HPDE6-E6E7 (cell line): Measurements from ENCODE around the gene PITPNC1.
"Not testable (repeated sequence)": the region's sequence is repeated elsewhere in the genome, so short reads cannot be mapped to it uniquely, and the experiment has no call there.

Source experiments
- DNase-seq: peaks from one replicate; pipeline ENCODE4 v3.0.0; 2011; ENCODE audit warnings: missing footprints; ENCODE audit errors: extremely low spot score

PITPNC1 gene

DNA sequence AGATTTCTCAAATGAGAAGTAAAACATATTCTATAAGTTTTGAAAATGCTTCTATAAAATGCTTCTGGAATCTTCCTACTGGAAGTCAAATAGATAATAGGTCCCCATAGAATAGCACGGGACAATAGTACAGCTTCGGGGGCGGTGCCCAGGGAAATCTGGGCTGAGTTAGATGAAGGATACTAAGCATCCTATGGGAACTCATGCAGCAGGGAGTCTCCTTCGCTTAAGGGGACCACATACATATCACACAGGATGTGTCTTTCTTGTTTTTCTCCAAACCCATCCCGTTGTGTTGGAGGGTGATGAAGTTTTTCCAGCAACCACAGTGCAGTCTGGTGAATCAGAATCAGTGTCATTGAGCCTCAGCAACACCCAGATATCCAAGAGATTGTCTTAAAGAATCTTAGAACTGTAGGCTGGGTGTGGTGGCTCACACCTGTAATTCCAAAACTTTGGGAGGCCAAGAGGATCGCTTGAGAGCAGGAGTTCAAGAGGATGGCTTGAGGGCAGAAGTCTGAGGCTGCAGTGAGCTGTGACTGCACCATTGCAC lies 84.2 kb downstream of the PITPNC1 start:
- no peak for DNase-seq

DNA sequence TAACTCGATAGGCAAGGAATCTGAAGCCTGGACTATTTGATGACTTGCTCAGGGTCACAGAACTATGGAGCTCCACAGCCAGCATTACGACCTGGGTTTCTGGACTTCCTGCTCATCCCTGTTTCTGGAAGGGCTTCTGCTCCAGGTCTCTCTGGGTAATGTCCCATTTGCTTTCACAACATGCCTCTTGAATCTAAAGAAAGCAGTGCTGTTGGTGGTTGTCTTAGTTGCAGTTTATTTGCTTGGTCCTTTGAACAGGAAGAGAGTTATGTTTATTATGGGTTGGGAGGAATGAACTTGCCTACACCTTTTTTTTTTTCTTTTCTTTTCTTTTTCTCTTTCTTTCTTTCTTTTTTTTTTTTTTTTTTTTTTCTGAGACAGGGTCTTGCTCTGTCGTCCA lies 84.8 kb downstream of the PITPNC1 start:
- no peak for DNase-seq

DNA sequence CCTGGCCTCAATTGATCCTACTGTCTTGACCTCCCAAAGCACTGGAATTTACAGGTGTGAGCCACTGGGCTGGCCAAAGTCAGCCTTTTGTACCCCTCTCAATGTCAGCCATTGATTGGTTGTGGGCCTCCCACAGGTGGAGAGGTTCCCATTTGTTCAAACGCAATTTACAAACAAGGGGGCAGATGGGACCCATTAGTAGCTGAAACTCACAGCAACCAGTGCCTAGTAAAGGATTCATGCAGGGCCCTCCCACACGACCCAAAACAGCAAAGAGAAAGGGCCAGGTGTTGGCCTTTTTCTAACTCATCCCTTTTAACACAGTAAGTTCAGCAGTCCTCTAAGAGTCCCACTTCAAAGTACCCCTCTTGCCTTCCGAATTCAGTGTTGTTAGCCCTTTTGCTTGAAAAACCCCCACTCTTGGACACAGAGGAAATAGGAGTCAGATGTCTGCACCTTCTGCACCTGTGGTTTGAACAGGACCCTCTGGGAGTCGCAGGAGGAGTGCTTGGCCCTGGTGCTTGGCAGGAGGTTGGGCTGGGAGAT lies 89.2 kb downstream of the PITPNC1 start:
- no peak for DNase-seq

DNA sequence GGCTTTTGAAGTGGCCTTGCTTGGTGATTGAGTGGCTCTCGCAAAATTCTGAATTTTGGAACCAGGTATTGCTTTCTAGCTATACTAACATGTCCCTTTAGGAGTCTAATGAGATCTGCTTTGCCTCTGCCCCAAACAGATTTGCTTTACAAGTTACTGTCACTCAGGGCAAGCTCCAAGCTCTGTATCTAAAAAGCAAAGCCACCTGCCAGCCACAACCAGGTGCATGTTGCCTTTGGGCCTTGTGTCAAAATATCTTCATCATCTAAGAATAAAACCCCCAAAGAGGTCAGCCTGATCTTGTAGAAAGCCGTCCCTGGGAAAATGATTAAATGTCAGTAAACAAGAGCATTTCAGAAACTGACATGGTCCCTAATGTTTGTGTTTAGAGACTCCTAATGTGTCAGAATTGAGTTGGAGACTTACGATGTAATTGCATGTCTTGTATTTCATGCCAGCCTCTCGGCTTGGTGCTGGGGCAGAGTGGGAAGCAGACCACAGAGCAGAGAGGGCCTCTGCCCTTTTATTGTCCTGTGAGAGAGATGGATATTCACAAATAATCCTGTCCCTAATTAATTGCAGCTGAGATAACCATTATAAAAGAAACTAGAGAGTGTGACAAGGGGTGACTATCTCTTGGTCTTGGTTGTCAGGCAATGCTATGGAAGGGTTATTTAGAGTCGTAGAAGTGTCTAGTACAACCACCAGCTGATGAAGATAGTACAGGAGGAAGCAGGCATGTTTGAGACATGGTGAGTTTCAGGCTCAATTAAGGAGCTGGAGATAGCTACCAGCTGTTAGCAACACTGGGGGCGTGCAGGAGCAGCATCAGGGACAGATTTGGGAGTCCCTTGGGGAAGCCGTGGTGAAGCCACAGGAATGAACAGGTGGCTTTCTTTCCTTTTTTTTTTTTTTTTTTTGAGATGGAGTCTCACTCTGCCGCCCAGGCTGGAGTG lies 90.7 kb downstream of the PITPNC1 start:
- no peak for DNase-seq

DNA sequence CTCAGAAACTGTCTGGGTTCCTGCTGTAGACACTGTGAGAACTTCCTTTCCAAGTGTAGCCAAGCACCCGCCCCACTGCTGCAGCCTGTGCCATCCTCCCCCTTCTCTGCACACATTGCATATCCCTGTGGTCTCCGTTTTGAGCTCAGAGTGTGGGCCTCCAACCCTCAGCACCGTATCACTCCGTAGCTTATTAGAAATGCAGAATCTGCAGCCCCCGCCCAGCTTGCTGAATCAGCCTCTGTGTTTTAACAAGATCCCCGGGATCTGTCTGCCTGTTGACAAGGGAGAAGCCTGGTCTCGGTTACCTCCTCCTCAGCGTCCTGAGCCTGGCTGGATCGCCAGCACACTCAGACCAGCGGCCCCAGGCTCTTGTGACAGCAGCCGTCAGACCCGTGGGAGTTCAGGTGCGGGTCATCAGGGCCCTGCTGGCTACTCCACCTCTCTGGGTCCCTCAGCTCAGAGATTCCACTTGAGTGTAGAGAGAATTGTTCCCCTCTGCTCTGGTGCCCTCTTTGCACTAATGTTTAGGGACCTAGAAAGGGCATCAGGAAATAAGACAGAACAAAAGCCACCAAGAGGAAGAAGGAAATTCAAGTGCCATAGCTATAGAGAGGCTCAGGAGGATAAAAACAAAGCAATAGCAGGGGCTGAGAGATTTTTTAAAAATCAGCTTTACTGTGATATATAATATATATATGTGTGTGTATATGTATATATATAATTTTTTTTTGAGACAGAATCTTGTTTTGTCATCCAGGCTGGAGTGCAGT lies 92.3 kb downstream of the PITPNC1 start:
- DNase-seq, result no peak

DNA sequence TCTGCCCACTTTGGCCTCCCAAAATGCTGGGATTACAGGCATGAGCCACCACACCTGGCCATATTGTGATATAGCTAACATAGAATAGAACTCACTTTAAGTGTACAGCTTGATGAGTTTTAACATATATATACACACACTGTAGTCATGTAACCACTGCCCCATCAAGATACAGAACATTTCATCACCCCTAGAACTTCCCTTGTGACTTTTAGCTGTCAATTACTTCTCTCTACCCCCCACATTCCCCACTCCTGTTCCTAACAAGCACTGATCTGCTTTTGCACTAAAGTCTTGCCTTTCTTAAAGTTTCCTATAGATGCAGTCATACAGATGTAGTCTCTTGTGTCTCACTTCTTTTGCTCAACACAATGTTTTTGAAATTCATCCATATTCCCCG lies 93.1 kb downstream of the PITPNC1 start:
- no peak for DNase-seq

DNA sequence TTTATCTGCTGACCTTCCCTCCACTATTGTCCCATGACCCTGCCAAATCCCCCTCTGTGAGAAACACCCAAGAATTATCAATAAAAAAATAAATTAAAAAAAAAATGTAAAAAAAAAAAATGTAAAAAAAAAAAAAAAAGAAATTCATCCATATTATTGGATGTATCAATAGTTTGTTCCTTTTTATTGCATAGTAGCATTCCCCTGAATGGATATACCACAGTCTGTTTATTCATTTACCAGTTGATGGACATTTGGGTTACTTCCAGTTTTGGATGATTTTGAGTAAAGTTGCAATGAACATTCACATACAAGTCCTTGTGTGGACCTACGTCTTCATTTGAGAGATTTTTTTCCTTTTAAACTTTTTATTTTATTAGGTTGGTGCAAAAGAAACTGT lies 94.0 kb downstream of the PITPNC1 start:
- DNase-seq, result no peak

DNA sequence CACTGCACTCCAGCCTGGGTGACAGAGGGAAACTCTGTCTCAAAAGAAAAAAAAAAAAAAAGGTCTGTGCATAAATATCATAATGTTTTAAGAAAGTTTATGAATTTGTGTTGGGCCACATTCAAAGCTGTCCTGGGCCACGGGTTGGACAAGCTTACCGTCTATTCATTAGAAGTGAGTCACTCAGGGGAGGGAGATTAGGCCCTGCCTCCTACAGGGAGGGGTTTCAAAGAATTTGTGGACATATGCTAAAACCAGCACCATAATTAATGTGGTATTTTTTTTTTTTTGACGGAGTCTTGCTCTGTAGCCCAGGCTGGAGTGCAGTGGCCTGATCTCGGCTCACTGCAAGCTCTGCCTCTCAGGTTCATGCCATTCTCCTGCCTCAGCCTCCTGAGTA lies 95.5 kb downstream of the PITPNC1 start:
- DNase-seq, result not testable (repeated sequence)

DNA sequence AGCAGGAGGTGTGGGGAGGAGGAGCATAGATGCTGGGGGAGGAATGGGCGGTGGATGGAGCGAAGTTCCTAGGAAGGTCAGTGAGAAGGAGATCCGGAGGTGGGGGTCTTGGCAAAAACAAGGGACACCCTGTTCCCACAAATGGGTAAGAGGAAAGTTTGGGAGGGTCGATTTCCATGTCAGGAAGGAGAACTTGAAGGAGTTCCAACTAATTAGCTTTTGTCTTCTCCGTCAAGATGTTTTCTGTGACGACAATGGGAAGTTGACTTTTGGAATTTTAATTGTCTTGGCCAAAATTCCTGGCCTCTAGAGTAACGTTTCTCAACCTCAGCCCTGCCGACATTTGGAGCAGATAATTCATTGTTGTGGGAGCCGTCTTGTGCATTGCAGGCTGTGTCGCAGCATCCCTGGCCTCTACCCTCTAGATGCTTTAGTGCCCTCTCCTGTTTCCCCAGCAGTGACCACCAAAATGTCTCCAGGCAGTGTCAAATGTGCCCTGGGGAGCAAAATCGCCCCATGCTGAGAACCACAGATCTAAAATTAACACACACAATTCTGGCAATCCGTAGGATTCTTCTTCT lies 97.1 kb downstream of the PITPNC1 start:
- no peak for DNase-seq

DNA sequence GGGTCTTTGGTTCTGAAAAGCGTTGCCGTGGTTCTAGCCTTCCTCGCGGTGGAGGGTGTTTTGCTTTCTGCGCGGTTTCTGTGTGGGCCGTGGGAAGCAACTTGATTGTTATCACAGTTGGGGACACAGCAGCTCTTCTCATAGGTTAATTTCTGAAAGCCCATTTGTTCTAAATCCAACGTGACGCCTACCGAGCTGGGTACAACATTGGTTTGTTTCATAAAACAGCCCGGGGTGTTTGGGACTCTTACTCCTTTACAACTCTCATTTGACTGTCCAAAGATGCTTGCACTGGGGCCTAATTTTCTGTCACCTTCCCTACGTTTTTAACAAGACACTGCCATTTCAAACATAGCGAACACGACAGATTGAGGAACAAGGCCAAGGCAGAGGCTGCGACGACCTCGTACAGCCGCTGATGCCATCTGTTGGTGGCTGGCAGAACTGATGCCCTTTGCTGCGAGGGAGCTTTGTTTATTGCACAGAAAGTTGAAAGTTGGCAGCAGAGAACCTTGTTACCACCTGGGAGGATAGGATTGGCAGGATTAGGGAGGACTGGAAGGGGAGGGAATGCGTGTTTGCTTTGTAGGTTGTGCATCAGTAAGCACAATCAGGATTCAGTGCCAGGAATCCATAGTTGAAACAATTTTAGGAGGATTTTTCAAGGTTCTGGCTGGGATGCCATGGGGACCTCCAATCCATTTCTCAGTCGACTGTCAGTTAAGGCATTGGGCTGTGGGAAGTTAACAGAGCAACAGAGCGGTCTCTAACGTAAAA lies 98.3 kb downstream of the PITPNC1 start:
- peak; percentile 63 for DNase-seq

DNA sequence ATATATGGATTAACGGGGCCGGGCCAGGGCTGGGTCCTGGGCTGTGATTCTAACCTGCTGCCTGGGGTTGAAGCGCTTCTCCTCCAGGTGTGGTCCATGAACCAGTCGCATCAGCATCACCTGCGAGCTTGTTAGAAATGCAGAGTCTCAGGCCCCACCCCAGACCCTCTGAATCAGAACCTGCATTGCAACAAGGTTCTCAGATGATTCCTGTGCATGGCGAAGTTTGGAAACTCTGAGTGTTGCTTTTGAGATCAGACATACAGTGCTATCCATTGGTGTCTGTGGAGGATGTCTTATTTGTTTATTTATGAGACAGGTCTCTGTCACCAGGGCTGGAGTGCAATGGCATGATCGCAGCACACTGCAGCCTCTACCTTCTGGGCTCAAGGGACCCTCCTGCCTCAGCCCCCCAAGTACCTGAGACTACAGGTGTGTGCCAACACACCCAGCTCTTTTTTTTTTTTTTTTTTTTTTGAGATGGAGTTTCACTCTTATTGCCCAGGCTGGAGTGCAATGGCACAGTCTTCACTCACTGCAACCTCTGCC lies 99.8 kb downstream of the PITPNC1 start:
- DNase-seq, result no peak

DNA sequence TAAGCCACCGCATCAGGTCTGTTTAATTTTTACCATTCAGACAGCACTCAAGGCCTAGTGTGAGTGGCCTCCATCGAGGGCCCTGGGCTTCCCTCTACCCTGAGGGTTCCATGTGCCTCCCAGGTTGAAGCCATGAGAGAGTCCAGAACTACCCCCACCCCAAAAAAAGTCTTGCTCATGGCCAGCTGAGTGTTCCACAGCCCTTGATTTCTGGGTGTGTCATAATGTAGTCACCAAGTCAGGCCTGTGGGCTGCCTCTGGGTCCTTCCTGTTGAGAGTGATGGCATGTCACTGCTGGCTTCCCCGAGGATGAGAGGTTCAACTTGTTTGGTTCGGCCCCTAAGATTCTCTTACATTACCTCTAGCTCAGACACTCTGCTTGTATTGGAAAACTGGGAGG lies 100.6 kb downstream of the PITPNC1 start:
- peak; percentile 49 for DNase-seq

DNA sequence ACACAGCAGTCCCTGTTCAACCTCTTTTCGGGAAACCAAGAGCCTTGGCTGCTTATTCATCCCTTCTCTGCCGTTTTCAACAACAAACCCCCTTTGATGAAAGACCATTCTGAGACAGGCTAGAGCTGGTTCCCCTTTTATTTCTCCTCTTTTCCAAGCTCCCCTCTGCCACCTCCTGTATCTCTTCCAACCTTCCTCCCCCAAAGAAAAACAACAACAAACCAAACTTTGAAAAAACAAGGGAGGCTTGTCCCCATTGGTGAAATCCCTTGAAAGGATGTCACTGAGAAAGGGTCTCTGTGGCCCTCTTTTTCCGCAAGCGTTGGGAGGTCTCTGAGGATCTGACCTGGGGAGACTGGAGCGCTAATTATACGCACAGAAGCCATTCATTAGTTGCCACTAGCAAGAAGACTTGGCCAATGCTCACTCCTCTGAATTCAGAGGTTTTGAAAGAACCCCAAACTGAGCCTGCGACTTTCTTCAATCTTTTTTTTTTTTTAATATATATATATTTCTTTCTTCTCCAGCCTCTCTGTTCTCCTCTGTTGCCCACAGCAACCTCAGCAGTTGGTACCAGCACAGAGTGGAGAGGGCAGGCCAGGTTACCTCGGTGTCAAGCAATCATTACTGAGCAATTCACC lies 101.4 kb downstream of the PITPNC1 start:
- no peak for DNase-seq

DNA sequence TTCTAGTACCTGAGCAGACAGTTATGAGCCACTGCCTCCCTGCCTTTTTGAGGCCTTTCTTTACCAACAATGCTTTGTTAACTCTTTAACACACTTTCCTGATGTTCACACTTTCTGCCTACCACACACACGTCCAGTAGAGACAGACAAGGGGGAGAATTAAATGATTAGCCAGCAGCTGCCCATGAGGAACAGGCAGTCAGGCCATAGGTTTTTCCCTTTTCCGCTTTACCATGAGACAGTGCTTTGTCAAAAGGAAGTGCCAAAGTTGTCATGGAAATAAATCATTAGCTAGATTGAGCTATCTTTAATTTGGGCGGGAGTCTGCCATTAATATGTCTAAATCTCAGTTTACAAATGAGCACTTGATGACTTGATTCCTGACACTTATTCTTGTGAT lies 102.1 kb downstream of the PITPNC1 start:
- no peak for DNase-seq

DNA sequence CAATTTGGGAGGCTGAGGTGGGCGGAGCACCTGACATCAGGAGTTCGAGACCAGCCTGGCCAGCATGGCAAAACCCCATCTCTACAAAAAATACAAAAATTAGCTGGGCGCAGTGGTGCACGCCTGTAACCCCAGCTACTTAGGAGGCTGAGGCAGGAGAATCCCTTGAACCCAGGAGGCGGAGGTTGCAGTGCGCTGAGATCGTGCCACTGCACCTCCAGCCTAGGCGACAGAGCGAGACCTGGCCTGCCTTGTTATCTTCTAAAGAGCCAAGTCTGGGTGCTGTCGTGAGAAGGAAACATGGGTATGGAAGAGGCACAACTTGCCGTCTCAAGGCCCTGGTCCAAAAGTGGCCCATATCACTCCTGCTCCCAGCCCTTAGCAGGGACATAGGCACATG lies 103.9 kb downstream of the PITPNC1 start:
- DNase-seq, result not testable (repeated sequence)

DNA sequence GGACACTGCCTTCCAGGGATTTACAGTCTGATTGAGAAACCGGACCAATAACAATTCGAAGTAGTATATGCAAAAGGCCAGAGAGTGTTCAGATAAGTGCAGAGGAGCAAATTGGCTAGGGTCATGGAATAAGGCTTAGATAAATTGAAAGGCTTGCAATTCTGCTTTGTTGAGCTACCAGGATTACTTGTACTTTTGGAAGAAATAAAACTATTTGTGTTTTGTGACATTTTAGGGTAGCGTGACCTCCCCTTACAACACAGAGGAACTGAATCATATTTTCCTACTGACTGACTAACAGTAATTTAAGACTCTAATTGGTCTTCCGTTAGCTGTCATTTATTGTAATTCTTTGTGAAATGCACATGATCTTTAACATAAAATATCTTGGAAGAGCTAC lies 104.7 kb downstream of the PITPNC1 start:
- no peak for DNase-seq

DNA sequence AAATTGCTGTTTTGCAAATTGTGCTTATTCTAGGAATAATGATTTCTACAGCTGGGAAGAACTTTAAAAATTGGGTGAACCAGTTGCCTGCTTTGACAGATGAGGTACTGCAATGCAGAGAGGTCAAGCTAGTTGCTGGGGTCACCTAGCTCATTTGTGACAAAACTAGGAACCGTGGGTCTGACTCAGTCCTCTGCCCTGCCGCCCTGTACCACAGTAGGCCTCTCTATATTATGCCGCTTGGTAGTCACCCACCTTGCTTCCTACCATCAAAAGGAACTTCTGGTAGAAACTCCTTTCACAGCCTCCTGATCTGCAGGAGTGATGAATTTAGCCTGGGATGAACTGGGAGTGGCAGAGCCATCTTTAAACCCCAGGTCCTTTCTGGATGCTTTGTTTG lies 105.7 kb downstream of the PITPNC1 start:
- no peak for DNase-seq

DNA sequence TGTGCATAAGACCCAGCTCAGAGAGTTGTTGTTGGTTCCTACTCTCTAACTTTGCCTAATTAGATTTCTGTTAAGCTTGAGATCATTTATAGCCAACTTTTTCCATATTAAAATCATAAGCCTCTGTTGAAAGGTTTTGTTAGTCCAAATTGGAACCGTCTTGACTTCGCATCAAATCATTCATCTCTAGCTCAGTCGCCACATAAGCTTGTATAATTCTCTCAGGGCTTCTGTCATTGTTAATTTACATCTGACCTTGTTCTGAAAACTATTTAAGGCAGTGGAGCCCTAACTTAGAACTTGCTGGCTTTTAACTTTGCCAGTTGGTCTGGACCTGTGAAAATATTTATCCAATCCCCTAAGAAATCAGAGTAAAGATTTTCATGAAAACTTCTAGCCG lies 107.2 kb downstream of the PITPNC1 start:
- no peak for DNase-seq

DNA sequence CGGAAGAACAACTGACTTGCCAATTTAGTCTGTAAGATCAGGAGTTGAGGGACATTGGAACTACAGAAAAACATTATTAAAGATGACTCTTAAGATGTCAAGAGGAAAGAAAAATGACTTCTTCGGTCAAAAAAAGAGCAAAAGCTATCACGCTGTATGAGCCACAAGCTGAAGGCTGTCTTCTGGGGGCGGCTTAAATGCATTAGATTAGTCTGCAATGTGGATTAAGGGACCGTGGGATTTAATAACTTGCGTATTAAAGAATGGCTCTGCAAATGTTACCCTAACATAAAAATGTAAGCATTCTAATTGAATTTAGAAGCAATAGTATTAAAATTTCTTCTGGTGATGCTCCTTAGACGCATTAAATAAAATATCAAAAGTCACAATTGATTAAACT lies 108.6 kb downstream of the PITPNC1 start:
- DNase-seq, result no peak

DNA sequence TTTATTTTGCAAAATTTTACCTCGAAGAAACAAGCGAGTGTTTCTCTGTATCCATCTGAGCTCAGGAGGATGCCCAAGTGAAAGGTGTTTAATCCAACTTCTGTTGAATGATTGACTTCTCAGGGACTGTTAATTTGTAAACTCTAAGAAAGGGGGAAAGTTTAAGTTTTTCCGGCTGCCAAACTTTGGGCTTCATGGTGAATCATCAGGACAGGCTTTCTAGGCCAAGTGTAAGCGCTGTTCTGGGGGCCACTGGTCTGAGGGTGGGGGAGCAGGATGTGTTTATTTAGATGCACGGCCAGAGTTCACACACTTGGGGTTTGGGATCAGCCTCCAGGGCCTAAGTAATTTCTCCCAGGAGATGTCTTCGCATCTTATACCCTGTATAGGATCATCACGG lies 110.4 kb downstream of the PITPNC1 start:
- no peak for DNase-seq
